GM19324 (cell line): Measurements from ENCODE around the gene GATA3.

Experiments used
- ATAC-seq: cut with Tn5 transposase; IDR thresholded peaks from one replicate; pipeline ENCODE4 v1.9.1; 2021; ENCODE audit warnings: mild to moderate bottlenecking, moderate library complexity; ENCODE audit not compliant: unreplicated experiment, low FRiP score

The GATA3 gene

DNA sequence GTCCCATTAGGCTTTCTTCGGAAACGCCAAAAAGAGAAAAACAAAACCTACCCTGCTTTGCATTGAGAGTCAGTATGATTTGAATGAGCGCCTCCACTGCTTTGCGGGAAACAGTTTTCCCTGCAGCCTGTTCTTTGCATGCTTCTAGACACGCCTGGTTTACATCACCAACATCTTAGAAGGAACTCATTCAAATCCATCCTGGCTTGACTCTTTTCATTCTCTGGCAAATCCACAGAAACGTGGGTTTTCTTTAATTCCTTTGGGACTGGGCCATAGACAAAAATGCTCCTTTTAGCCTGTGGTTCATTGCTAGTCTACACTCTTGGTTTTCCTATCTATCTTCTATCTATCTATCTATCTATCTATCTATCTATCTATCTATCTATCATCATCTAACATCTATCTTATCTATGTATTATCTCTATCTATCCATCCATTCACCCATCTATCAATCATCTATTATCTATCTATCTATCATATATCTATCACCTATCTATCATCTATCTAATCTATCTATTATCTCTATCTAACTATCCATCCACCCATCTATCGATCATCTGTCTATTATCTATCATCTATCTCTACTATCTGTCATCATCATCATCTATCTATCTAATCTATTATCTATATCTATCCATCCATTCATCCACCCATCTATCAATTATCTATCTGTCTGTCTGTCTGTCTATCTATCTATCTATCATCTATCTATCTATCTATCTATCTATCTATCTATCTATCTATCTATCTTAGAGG lies 68.3 kb downstream of the GATA3 start:
- ATAC-seq = no peak

DNA sequence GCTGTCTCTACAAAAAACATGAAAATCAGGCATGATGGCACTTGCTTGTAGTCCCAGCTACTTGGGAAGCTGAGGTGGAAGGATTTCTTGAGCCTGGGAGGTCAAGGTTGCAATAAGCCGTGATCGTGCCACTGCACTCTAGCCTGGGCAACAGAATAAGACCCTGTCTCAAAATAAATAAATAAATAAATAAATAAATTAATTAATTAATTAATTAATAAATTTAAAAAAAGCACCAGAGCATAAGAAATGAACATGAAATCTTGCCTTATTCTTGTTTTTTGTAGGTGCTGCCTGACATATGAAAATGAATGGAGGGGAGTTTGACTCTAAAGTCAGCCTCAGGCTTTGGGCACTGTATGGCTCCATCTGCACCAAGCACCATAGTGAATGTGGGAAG lies 69.9 kb downstream of the GATA3 start:
- no peak for ATAC-seq
